Measurements from ENCODE around the gene PPP2R5D.

The PPP2R5D gene

GRCh38 chr6:42963855-42964605, 20.3 kb upstream of the PPP2R5D start:
- peak; percentile 52 for DNase-seq

GRCh38 chr6:42966571-42966970, 17.8 kb upstream of the PPP2R5D start:
- no peak for DNase-seq

GRCh38 chr6:42967228-42967627, 17.1 kb upstream of the PPP2R5D start:
- DNase-seq = no peak

- DNase-seq = no peak
Observed at GRCh38 chr6:42968126-42968701, 16.2 kb upstream of the PPP2R5D start.

- no peak for DNase-seq
Observed at GRCh38 chr6:42968783-42969182, 15.6 kb upstream of the PPP2R5D start.

GRCh38 chr6:42969431-42969830, 14.9 kb upstream of the PPP2R5D start:
- DNase-seq = no peak

- DNase-seq = no peak
Observed at GRCh38 chr6:42969934-42970333, 14.4 kb upstream of the PPP2R5D start.

- DNase-seq = peak; percentile 32
Observed at GRCh38 chr6:42970871-42971612, 13.3 kb upstream of the PPP2R5D start.

GRCh38 chr6:42971746-42972327, 12.5 kb upstream of the PPP2R5D start:
- DNase-seq = no peak

- DNase-seq = no peak
Observed at GRCh38 chr6:42973926-42974325, 10.4 kb upstream of the PPP2R5D start.

GRCh38 chr6:42974919-42975505, 9.4 kb upstream of the PPP2R5D start:
- no peak for DNase-seq

- DNase-seq = peak; percentile 31
Observed at GRCh38 chr6:42978487-42978838, 5.9 kb upstream of the PPP2R5D start.

GRCh38 chr6:42978839-42979522, 5.4 kb upstream of the PPP2R5D start, which contains the start of gene PEX6:
Gene PEX6 (minus strand): TSS chr6:42979181. CDS start chr6:42979150, 31 bp downstream.
- peak; percentile 86 for DNase-seq

- DNase-seq = no peak
Observed at GRCh38 chr6:42979523-42980177, 4.7 kb upstream of the PPP2R5D start.

- DNase-seq = no peak
Observed at GRCh38 chr6:42981836-42982235, 2.5 kb upstream of the PPP2R5D start.

- DNase-seq = peak; percentile 6
Observed at GRCh38 chr6:42984924-42985475, 630 bp downstream of the PPP2R5D start.

GRCh38 chr6:42987533-42988451, 3.4 kb downstream of the PPP2R5D start:
- DNase-seq = no peak

- peak; percentile 6 for DNase-seq
Observed at GRCh38 chr6:42988486-42989020, 4.2 kb downstream of the PPP2R5D start.

GRCh38 chr6:42989923-42990322, 5.6 kb downstream of the PPP2R5D start:
- no peak for DNase-seq

- no peak for DNase-seq
Observed at GRCh38 chr6:42993445-42993844, 9.1 kb downstream of the PPP2R5D start.

All from fibroblast of skin of scalp (primary cell).